Measurements from ENCODE around the gene GPATCH2.

Gene GPATCH2

DNA sequence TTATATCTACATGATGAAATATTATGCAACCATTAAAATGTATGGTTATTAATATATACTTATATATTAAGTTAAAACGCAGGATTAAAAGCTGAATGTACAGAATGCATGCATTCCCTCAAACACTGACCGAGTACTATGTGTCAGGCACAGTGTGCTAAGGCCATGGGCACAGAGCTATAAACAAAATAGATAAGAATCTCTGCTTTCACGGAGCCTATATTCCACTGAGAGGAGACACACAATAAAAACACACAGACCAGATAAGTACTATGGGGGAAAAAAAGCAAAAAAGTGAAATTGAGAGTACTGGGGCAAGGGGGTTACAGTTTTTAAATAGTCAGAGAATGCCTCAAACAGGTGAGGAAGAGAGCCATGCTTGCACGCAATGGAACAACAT lies 62.7 kb downstream of the GPATCH2 start:
- no peak overlapping the region for H3K27ac Mint-ChIP-seq (ENCODE audit: low read depth)
- no peak overlapping the region for H3K4me3 Mint-ChIP-seq
- peaks cover 2% of the 10 kb centered on the region for H3K36me3 Mint-ChIP-seq (ENCODE audit: insufficient read depth)
- DNase-seq (ENCODE audit: low spot score in 2 of 2): no peak
- no peak for ATAC-seq (replicated peaks; ENCODE audit: extremely low read depth, poor library complexity, severe bottlenecking)
- H3K27me3 Mint-ChIP-seq: no peaks in the 10 kb centered on the region
- H3K9me3 Mint-ChIP-seq: no peaks in the 10 kb centered on the region
- peaks cover 5% of the 10 kb centered on the region for H3K4me1 Mint-ChIP-seq

DNA sequence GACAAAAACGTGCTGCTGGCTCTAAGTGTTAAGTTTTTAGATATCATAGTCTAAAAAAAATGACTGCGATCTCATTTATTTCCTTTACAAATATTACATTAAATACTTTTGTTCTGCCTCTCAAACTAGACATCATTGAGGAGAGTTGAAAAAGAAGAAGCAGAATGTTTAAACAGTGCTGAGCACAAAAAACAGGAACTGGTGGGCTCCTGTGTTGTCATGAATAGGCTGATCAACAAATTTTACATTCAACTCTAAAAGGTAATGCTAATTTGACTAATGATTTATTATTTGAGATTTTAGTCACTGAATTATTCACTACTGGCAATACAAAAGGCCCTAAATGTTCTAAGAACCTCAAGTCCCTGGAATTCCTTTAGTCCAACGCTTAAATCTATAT lies 66.1 kb downstream of the GPATCH2 start:
- ATAC-seq (replicated peaks; ENCODE audit: extremely low read depth, poor library complexity, severe bottlenecking): no peak
- H3K27ac Mint-ChIP-seq (ENCODE audit: low read depth): no peak overlapping the region
- H3K4me3 Mint-ChIP-seq: no peak overlapping the region
- no peaks in the 10 kb centered on the region for H3K27me3 Mint-ChIP-seq
- no peaks in the 10 kb centered on the region for H3K4me1 Mint-ChIP-seq
- peaks cover 2% of the 10 kb centered on the region for H3K36me3 Mint-ChIP-seq (ENCODE audit: insufficient read depth)
- no peak for DNase-seq (ENCODE audit: low spot score in 2 of 2)
- no peaks in the 10 kb centered on the region for H3K9me3 Mint-ChIP-seq

DNA sequence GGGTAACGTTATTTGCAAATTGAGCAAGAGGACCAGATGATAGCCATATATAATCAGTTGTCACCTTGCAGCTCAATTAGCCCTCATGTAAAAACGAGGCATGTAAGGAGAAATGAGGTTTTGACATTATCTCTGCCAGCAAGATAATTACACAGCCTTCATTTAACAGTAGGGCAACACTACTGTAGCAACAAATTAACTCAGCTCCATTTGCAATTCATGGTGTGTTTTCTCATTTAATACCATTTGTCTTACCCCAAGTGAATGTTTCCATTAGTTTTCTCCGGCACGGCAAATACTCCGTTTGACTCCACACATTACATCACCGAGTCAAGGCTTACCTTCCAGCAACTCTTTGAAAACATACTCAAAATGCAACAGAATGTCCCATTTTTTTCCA lies 66.7 kb downstream of the GPATCH2 start:
- Mint-ChIP-seq H3K4me1 (no peaks in the 10 kb centered on the region), H3K27ac (ENCODE audit: low read depth) (no peak overlapping the region), H3K9me3 (no peaks in the 10 kb centered on the region), H3K36me3 (ENCODE audit: insufficient read depth) (peaks cover 2% of the 10 kb centered on the region), H3K4me3 (no peak overlapping the region), H3K27me3 (no peaks in the 10 kb centered on the region)
- no peak for ATAC-seq (replicated peaks; ENCODE audit: extremely low read depth, poor library complexity, severe bottlenecking)
- no peak for DNase-seq (ENCODE audit: low spot score in 2 of 2)

DNA sequence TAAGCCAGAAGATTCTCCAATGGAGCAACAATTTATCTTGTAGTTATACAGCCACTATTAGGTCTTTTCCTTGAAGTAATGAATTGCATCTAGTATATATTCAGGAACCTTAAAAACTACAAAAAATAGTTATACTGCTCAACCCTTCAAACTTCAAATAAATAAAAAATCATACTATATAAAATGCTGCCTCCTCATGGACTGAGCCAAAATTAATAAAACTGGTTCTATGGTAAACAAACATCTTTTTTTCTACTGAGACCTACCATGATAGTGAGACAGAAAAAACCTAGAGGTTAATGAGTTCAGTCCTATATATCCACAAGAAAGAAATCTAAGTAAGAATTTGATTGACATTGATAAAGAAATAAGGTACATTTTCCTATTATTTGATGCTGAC lies 67.7 kb downstream of the GPATCH2 start:
- Mint-ChIP-seq H3K27me3 (no peaks in the 10 kb centered on the region), H3K27ac (ENCODE audit: low read depth) (no peak overlapping the region), H3K9me3 (no peaks in the 10 kb centered on the region), H3K4me3 (no peak overlapping the region), H3K36me3 (ENCODE audit: insufficient read depth) (peaks cover 2% of the 10 kb centered on the region), H3K4me1 (no peaks in the 10 kb centered on the region)
- no peak for ATAC-seq (replicated peaks; ENCODE audit: extremely low read depth, poor library complexity, severe bottlenecking)
- no peak for DNase-seq (ENCODE audit: low spot score in 2 of 2)

DNA sequence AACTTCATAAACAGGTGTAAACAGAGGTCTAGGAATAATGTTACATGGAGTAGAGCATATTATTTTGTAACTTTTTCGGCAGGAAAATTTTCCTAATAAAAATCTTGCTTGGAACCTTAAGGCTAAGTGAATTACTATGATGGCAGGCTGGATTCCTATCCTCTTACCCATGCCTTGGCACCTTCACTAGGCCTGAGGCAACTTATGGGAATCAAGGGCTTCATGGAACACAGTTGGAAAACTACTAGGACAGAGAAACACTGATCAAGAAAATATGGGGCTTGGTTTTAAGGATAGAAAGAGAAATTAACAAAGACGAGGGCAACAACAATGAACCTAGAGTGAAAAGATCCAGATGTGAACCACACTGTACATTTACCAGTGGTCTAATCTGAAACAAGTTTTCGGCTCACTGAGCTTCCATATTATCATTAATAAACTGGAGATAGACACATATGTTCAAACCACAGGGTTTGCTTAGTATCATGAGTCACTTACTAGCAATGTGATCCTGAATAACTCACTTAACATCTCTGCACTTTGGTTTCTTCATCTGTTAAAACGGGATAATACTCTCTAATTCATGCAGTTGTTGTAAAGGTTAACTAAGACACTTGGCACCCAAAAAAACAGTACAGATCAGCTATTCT lies 68.5 kb downstream of the GPATCH2 start:
- H3K27ac Mint-ChIP-seq (ENCODE audit: low read depth): no peak overlapping the region
- H3K9me3 Mint-ChIP-seq: no peaks in the 10 kb centered on the region
- no peak for ATAC-seq (replicated peaks; ENCODE audit: extremely low read depth, poor library complexity, severe bottlenecking)
- H3K27me3 Mint-ChIP-seq: no peaks in the 10 kb centered on the region
- DNase-seq (ENCODE audit: low spot score in 2 of 2): no peak
- H3K36me3 Mint-ChIP-seq (ENCODE audit: insufficient read depth): peaks cover 2% of the 10 kb centered on the region
- no peaks in the 10 kb centered on the region for H3K4me1 Mint-ChIP-seq
- no peak overlapping the region for H3K4me3 Mint-ChIP-seq

DNA sequence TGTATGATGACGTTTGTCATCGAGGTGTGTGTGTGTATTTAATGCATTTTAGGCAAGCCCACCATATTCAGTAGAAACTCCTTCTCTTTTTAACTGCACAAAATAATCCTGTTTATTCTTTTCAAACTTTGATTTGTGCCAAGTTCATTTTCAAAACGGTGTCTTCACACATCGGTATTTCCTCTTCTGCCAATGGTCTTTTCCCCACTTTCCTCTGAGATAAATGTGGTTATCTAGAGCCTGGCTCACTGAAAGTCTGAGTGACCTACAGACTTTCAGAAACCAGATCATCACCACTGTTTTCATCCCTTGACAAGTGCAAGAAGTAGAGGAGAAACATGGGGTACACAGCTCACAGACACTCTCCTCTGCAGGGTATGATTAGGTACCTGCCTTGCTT lies 69.4 kb downstream of the GPATCH2 start:
- H3K4me1 Mint-ChIP-seq: no peaks in the 10 kb centered on the region
- no peaks in the 10 kb centered on the region for H3K27me3 Mint-ChIP-seq
- ATAC-seq (replicated peaks; ENCODE audit: extremely low read depth, poor library complexity, severe bottlenecking) (no peak), DNase-seq (ENCODE audit: low spot score in 2 of 2) (no peak)
- no peak overlapping the region for H3K27ac Mint-ChIP-seq (ENCODE audit: low read depth)
- H3K4me3 Mint-ChIP-seq: no peak overlapping the region
- peaks cover 2% of the 10 kb centered on the region for H3K36me3 Mint-ChIP-seq (ENCODE audit: insufficient read depth)
- no peaks in the 10 kb centered on the region for H3K9me3 Mint-ChIP-seq

DNA sequence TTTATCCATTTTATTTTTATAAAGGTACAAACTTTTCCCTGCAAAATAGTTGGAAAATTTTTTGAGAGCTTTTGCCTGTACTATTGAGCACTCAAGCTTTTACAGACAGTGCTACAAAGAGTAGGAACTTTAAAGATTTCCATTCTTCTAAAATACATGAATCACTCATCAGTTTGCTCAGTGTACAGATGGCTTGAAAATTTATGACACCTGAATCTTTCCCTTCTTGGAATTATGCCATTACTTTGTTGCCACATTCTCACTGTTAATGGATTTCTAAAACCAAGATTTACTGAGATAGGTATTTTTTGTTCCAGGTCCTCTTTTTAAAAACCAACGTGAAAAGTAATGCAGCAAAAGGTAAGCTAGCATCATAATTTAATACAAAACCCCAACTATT lies 76.0 kb downstream of the GPATCH2 start:
- DNase-seq (ENCODE audit: low spot score in 2 of 2) (no peak), ATAC-seq (replicated peaks; ENCODE audit: extremely low read depth, poor library complexity, severe bottlenecking) (no peak)
- Mint-ChIP-seq H3K9me3 (no peaks in the 10 kb centered on the region), H3K4me1 (peaks cover 4% of the 10 kb centered on the region), H3K4me3 (no peak overlapping the region), H3K36me3 (ENCODE audit: insufficient read depth) (no peaks in the 10 kb centered on the region), H3K27ac (ENCODE audit: low read depth) (no peak overlapping the region), H3K27me3 (no peaks in the 10 kb centered on the region)

DNA sequence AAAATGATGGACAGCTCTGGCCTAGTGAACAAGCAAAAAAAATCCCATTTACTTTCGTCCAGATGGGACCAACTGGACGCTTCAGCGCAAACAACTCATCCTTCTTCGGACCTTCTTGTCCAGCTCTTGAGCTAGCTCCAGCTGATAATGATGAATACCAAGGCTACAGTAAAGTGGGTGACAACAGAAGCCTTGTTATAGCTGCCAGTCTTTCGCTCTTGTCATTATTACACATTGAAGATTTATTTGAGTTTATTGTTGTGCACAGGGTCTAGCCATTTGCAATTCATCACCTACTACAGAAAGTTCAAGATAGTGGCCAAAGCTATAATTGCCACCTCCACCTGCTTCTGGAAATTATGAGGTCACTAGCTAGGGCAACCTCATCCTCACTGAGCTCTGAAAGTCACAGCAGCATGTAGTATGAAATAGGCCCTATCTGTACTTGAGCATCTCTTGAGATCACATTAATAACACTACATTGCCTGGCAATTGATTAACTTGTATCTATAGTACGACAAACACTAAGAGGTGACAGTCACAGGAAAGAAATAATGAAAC lies 76.9 kb downstream of the GPATCH2 start:
- DNase-seq (ENCODE audit: low spot score in 2 of 2) (no peak), ATAC-seq (replicated peaks; ENCODE audit: extremely low read depth, poor library complexity, severe bottlenecking) (no peak)
- Mint-ChIP-seq H3K27ac (ENCODE audit: low read depth) (no peak overlapping the region), H3K9me3 (no peaks in the 10 kb centered on the region), H3K27me3 (no peaks in the 10 kb centered on the region), H3K4me1 (peaks cover 4% of the 10 kb centered on the region), H3K4me3 (no peak overlapping the region), H3K36me3 (ENCODE audit: insufficient read depth) (no peaks in the 10 kb centered on the region)

DNA sequence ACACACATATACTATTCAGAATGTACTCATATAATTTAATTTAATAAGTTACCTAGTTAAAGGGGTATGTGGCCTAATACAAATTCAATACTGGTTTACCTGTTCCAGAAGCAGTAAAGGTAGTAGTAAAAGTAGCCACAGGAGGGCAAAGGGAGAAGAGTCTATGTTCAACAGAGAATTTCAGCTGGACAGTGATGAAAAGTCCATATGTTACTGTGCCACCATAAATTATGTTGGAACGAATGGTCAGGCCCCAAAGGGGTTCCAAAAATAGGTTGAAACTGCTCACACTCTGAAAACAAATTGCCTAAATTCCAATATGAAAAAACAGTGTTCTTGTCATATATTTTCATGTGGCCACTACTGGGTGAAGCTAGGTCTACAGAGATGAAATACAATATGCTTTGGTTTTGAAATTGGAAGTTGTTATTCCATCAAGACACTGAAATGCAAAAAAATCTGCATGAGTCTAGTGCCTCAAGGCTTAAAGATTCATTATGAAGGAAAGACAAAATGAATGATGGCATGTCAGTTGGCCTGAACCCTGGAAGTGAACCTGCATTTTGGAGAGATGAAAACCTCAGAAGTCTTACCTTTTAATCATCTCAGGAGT lies 78.4 kb downstream of the GPATCH2 start:
- H3K27me3 Mint-ChIP-seq: no peaks in the 10 kb centered on the region
- peaks cover 4% of the 10 kb centered on the region for H3K9me3 Mint-ChIP-seq
- no peak overlapping the region for H3K4me3 Mint-ChIP-seq
- H3K36me3 Mint-ChIP-seq (ENCODE audit: insufficient read depth): no peaks in the 10 kb centered on the region
- ATAC-seq (replicated peaks; ENCODE audit: extremely low read depth, poor library complexity, severe bottlenecking) (no peak), DNase-seq (ENCODE audit: low spot score in 2 of 2) (no peak)
- H3K4me1 Mint-ChIP-seq: peaks cover 4% of the 10 kb centered on the region
- H3K27ac Mint-ChIP-seq (ENCODE audit: low read depth): no peak overlapping the region

DNA sequence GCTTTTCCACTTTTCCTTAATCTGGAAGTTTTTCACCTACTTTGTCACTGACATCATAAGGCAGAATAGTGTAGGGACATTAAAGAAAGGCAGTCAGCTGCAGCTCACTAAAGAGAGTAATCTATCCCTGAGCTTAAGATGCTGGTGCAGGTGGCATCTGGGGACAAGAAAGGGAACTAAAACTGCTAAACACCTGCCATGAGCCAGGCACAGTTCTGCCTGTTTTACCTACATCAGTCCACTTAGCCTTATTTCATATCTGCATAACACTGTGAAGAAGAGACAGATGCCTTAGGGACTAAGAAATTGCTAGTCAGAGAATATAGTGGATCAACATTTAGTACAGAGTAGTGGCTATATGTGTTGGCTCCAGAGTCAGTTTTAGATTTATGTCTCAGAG lies 88.1 kb downstream of the GPATCH2 start:
- H3K4me3 Mint-ChIP-seq: no peak overlapping the region
- no peak overlapping the region for H3K27ac Mint-ChIP-seq (ENCODE audit: low read depth)
- H3K36me3 Mint-ChIP-seq (ENCODE audit: insufficient read depth): no peaks in the 10 kb centered on the region
- H3K9me3 Mint-ChIP-seq: no peaks in the 10 kb centered on the region
- peaks cover 9% of the 10 kb centered on the region for H3K4me1 Mint-ChIP-seq
- H3K27me3 Mint-ChIP-seq: no peaks in the 10 kb centered on the region
- no peak for ATAC-seq (replicated peaks; ENCODE audit: extremely low read depth, poor library complexity, severe bottlenecking)
- DNase-seq (ENCODE audit: low spot score in 2 of 2): no peak

DNA sequence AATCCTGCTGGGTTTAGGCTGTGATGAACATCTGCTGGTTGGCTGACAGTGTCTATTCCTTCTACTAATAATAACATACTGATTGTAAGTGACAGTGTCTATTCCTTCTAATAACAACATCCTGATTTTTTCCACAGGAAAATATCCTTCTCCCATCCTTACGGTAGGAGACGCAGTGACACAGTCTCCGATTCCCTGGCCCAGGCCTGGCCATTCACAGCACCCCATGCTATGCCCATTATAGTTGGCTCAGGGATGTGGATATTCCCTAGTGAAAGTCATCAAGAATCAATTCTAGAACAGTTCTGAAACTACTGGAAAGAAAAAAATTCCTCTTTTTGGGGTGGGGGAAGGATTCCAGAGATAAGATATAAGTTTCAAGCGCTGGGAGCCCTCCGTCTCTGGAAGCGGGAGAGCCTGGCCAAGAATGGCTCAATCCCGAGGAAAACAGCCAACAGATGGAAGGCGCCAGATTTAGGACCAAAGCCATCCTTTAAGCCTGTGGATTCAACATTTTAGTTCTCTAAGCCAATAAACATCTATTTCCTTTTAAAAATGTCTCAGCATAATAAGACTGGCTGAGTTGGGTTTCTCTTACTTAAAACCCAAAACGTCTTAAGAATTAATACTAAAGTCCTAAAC lies 88.6 kb downstream of the GPATCH2 start:
- DNase-seq (ENCODE audit: low spot score in 2 of 2): no peak
- no peak overlapping the region for H3K4me3 Mint-ChIP-seq
- no peak overlapping the region for H3K27ac Mint-ChIP-seq (ENCODE audit: low read depth)
- peaks cover 9% of the 10 kb centered on the region for H3K4me1 Mint-ChIP-seq
- no peak for ATAC-seq (replicated peaks; ENCODE audit: extremely low read depth, poor library complexity, severe bottlenecking)
- H3K36me3 Mint-ChIP-seq (ENCODE audit: insufficient read depth): no peaks in the 10 kb centered on the region
- H3K9me3 Mint-ChIP-seq: no peaks in the 10 kb centered on the region
- no peaks in the 10 kb centered on the region for H3K27me3 Mint-ChIP-seq

DNA sequence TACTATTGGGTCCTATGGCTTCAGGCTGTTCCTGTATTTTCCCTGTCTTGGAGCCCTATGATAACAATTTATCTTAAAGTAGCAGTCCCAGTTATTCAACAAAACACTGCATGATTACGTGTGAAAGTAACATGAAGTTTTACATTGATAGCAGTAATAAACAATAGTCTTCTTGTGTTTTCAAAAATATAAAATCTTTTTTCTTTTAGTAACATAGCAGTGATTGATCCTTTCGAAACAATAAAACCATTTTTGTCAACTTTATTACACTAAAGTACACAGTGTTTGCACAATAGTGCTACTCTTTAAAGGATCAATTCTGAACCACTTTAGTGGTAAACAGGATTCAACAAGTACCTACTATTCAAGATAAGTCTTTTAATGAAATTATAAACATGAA lies 90.6 kb downstream of the GPATCH2 start:
- Mint-ChIP-seq H3K4me1 (peaks cover 9% of the 10 kb centered on the region), H3K27me3 (no peaks in the 10 kb centered on the region), H3K9me3 (no peaks in the 10 kb centered on the region), H3K36me3 (ENCODE audit: insufficient read depth) (no peaks in the 10 kb centered on the region), H3K27ac (ENCODE audit: low read depth) (no peak overlapping the region), H3K4me3 (no peak overlapping the region)
- no peak for DNase-seq (ENCODE audit: low spot score in 2 of 2)
- no peak for ATAC-seq (replicated peaks; ENCODE audit: extremely low read depth, poor library complexity, severe bottlenecking)

DNA sequence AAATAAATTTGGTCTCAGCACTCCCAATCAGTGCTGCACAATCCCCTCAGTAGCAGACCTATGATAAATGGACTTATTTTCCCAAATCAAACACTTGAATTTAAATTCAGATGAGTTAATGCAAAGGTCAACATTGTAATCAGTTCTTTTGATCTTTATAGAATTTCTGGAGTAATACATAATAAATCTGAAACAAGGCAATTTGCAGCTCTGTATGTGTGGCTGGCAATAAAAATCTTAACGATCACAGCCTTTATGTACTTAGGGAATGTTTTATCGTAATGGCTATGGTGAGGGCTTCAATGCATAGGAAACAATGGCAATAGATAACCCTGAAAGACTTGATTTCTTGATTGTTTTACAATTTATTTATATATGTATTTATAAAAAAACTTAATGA lies 91.4 kb downstream of the GPATCH2 start:
- peaks cover 3% of the 10 kb centered on the region for H3K4me1 Mint-ChIP-seq
- no peaks in the 10 kb centered on the region for H3K36me3 Mint-ChIP-seq (ENCODE audit: insufficient read depth)
- ATAC-seq (replicated peaks; ENCODE audit: extremely low read depth, poor library complexity, severe bottlenecking): no peak
- H3K27ac Mint-ChIP-seq (ENCODE audit: low read depth): no peak overlapping the region
- no peak overlapping the region for H3K4me3 Mint-ChIP-seq
- no peaks in the 10 kb centered on the region for H3K9me3 Mint-ChIP-seq
- no peak for DNase-seq (ENCODE audit: low spot score in 2 of 2)
- no peaks in the 10 kb centered on the region for H3K27me3 Mint-ChIP-seq
